IMR-90 (cell line): ENCODE data around the gene CELF6. TPM values are rescaled to one million over a fixed set of nuclear protein-coding genes. Genes with fewer than 3 reads are reported as not detected.

ENCODE experiments used
- ATAC-seq: fragments of 200-7000 bp; cut with Tn5 transposase; 2 replicates; pipeline ENCODE4 v1.9.1; 2020; ENCODE audit warnings: low read depth, mild to moderate bottlenecking, moderate library complexity
- BruUV-seq: library from RNA; stranded (reverse); fragments of 400-500 nt; replicated peaks from 2 replicates; lab custom pipeline; 2021; lab: Mats Ljungman, UMichigan
- CTCF ChIA-PET: fragments of 300-600 bp; formaldehyde crosslinking; extraction: SDS; loops from one replicate; lab custom pipeline; 2021; ENCODE audit warnings: antibody characterized with exemption; lab: Yijun Ruan, JAX
- POLR2A ChIA-PET: fragments of 300-600 bp; sonication (Branson Sonifier 250); formaldehyde crosslinking; loops from one replicate; lab custom pipeline; 2022; ENCODE audit warnings: antibody characterized with exemption; ENCODE audit not compliant: unreplicated experiment; lab: Charles Lee
- DNase-seq: peaks from one replicate; pipeline ENCODE4 v3.0.0; 2013
- H2AFZ ChIP-seq: replicated peaks from 2 replicates; pipeline ENCODE3; 2013; ENCODE audit warnings: low read length, mild to moderate bottlenecking; ENCODE audit not compliant: poor library complexity
- H2AK5ac ChIP-seq: 2 replicates; pipeline ENCODE4 v1.6.1; 2013; ENCODE audit warnings: low read depth, low read length, inconsistent platforms
- H2AK9ac ChIP-seq: replicated peaks from 2 replicates; pipeline ENCODE3; 2013; ENCODE audit warnings: mild to moderate bottlenecking, low read depth, low read length, moderate library complexity; ENCODE audit not compliant: poor library complexity
- H2BK120ac ChIP-seq: 2 replicates; pipeline ENCODE4 v1.6.1; 2013; ENCODE audit warnings: low read depth, low read length, inconsistent platforms
- H2BK15ac ChIP-seq: 3 replicates; pipeline ENCODE4 v1.6.1; 2013; ENCODE audit warnings: low read depth, low read length, inconsistent platforms
- H2BK20ac ChIP-seq: 2 replicates; pipeline ENCODE4 v1.6.1; 2013; ENCODE audit warnings: low read depth, mild to moderate bottlenecking, inconsistent platforms, low read length, moderate library complexity
- H2BK5ac ChIP-seq: 2 replicates; pipeline ENCODE4 v1.6.1; 2013; ENCODE audit warnings: mild to moderate bottlenecking, low read depth, low read length, inconsistent platforms; ENCODE audit not compliant: poor library complexity, severe bottlenecking
- H3K14ac ChIP-seq: replicated peaks from 2 replicates; pipeline ENCODE4 v1.6.1; 2013; ENCODE audit warnings: low read depth, low read length, inconsistent platforms
- H3K18ac ChIP-seq: 2 replicates; pipeline ENCODE4 v1.6.1; 2013; ENCODE audit warnings: low read depth, low read length, control low read depth
- H3K23ac ChIP-seq: 2 replicates; pipeline ENCODE4 v1.6.1; 2013; ENCODE audit warnings: low read depth, low read length, inconsistent platforms
- H3K27ac ChIP-seq: 2 replicates; pipeline ENCODE4 v1.5.1; 2013; ENCODE audit warnings: mild to moderate bottlenecking, control low read depth, low read length; ENCODE audit not compliant: insufficient read depth
- H3K27me3 ChIP-seq: 2 replicates; pipeline ENCODE4 v1.6.1; 2013; ENCODE audit warnings: low read length; ENCODE audit not compliant: control insufficient read depth, insufficient read depth
- H3K36me3 ChIP-seq: 2 replicates; pipeline ENCODE4 v1.6.1; 2013; ENCODE audit warnings: low read length, mixed read lengths; ENCODE audit not compliant: control insufficient read depth, insufficient read depth
- H3K4ac ChIP-seq: 2 replicates; pipeline ENCODE4 v1.6.1; 2013; ENCODE audit warnings: low read depth, low read length, inconsistent platforms
- H3K4me1 ChIP-seq: 2 replicates; pipeline ENCODE4 v1.6.1; 2013; ENCODE audit warnings: low read length, mixed read lengths; ENCODE audit not compliant: control insufficient read depth, insufficient read depth
- H3K4me2 ChIP-seq: 2 replicates; pipeline ENCODE4 v1.6.1; 2013; ENCODE audit warnings: low read depth, mild to moderate bottlenecking, control low read depth, low read length, moderate library complexity
- H3K4me3 ChIP-seq: 2 replicates; pipeline ENCODE4 v1.5.1; 2013; ENCODE audit warnings: low read depth, mild to moderate bottlenecking, control low read depth, low read length, moderate library complexity; ENCODE audit not compliant: insufficient read depth
- H3K56ac ChIP-seq: 2 replicates; pipeline ENCODE4 v1.6.1; 2013; ENCODE audit warnings: low read length, inconsistent platforms; ENCODE audit not compliant: insufficient read depth; ENCODE audit errors: extremely low read depth
- H3K79me1 ChIP-seq, 2 experiments: 2 replicates each; pipeline ENCODE4 v1.6.1; 2013; ENCODE audit warnings: low read length in 2 of 2, inconsistent platforms in 1 of 2, low read depth in 1 of 2
- H3K9ac ChIP-seq: 2 replicates; pipeline ENCODE4 v1.6.1; 2013; ENCODE audit warnings: low read depth, low read length, control low read depth
- H3K9me1 ChIP-seq: 2 replicates; pipeline ENCODE4 v1.6.1; 2013; ENCODE audit warnings: low read length, inconsistent platforms; ENCODE audit not compliant: insufficient read depth
- H3K9me3 ChIP-seq: 2 replicates; pipeline ENCODE4 v1.6.1; 2013; ENCODE audit warnings: low read length; ENCODE audit not compliant: control insufficient read depth, insufficient read depth
- H4K20me1 ChIP-seq: 2 replicates; pipeline ENCODE4 v1.6.1; 2013; ENCODE audit warnings: low read length, inconsistent platforms; ENCODE audit not compliant: insufficient read depth
- H4K5ac ChIP-seq: 2 replicates; pipeline ENCODE4 v1.6.1; 2013; ENCODE audit warnings: mild to moderate bottlenecking, low read depth, low read length, control low read depth
- H4K8ac ChIP-seq, 2 experiments: 2 replicates each; pipeline ENCODE4 v1.6.1; 2013; ENCODE audit warnings: low read depth in 2 of 2, low read length in 2 of 2, control low read depth in 1 of 2, inconsistent platforms in 1 of 2
- H4K91ac ChIP-seq: 2 replicates; pipeline ENCODE4 v1.6.1; 2013; ENCODE audit warnings: low read depth, low read length, inconsistent platforms; ENCODE audit not compliant: insufficient read depth
- CEBPB ChIP-seq: IDR thresholded peaks from 2 replicates; pipeline ENCODE4 v1.6.1; 2012; ENCODE audit warnings: low read depth, low read length, improper control_type of control experiment
- CTCF ChIP-seq: conservative IDR thresholded peaks from 2 replicates; pipeline ENCODE4 v1.5.1; 2012; ENCODE audit warnings: mild to moderate bottlenecking, low read depth, low read length, improper control_type of control experiment
- FOS ChIP-seq: fragments of 150-350 bp; IDR thresholded peaks from 2 replicates; pipeline ENCODE4 v1.6.1; 2016; ENCODE audit warnings: low read depth, low read length
- MAZ ChIP-seq: IDR thresholded peaks from 2 replicates; pipeline ENCODE4 v1.6.1; 2012; ENCODE audit warnings: low read depth, mild to moderate bottlenecking, low read length, improper control_type of control experiment, moderate library complexity, borderline replicate concordance
- NFE2L2 ChIP-seq: fragments of 150-350 bp; IDR thresholded peaks from 2 replicates; pipeline ENCODE4 v1.6.1; 2016; ENCODE audit warnings: low read depth, mild to moderate bottlenecking, low read length
- POLR2A ChIP-seq: IDR thresholded peaks from 2 replicates; pipeline ENCODE4 v1.6.1; 2012; ENCODE audit warnings: mild to moderate bottlenecking, low read depth, low read length
- RAD21 ChIP-seq: IDR thresholded peaks from 2 replicates; pipeline ENCODE4 v1.6.1; 2012; ENCODE audit warnings: low read length, improper control_type of control experiment
- RCOR1 ChIP-seq: IDR thresholded peaks from 2 replicates; pipeline ENCODE4 v1.6.1; 2012; ENCODE audit warnings: mild to moderate bottlenecking, low read length, improper control_type of control experiment; ENCODE audit not compliant: insufficient replicate concordance
- SMC3 ChIP-seq: fragments of 150-350 bp; IDR thresholded peaks from 2 replicates; pipeline ENCODE4 v1.6.1; 2016; ENCODE audit warnings: low read depth, mild to moderate bottlenecking, antibody characterized with exemption, low read length, moderate library complexity
- USF2 ChIP-seq: fragments of 150-350 bp; IDR thresholded peaks from 2 replicates; pipeline ENCODE4 v1.6.1; 2017; ENCODE audit warnings: mild to moderate bottlenecking, antibody characterized with exemption, low read length, low read depth
- WGBS, 2 experiments: methylation state at CpG; one replicate each; pipeline versions ENCODE4 v1.1.5 to v1.1.7; 2013; ENCODE audit warnings: missing lambda C conversion rate in 2 of 2; ENCODE audit not compliant: insufficient read length in 1 of 2; ENCODE audit errors: extremely low coverage in 2 of 2; 5-methylcytosine and 5-hydroxymethylcytosine counted together
- dilution Hi-C: fragments of 300-500 bp; cut with HindIII; formaldehyde crosslinking; loops from one replicate; pipeline ENCODE4 v1.14.3; 2018; ENCODE audit warnings: low sequenced_read_pairs; ENCODE audit not compliant: unreplicated experiment
- in situ Hi-C: fragments of 300-500 bp; cut with MboI; formaldehyde crosslinking; loops from 3 replicates; pipeline ENCODE4 v1.14.3; 2019; ENCODE audit warnings: low sequenced_read_pairs, inconsistent platforms, mixed read lengths
- intact Hi-C: fragments of 100-400 bp; cut with micrococcal nuclease; formaldehyde crosslinking; loops from 2 replicates; pipeline ENCODE4 v1.10.0; 2022
- polyA plus RNA-seq, 3 experiments: library from polyadenylated mRNA; depleted of rRNA; stranded (reverse); fragments of >200 nt; gene quantifications; 2 replicates each; pipeline ENCODE4 v1.2.3, GENCODE V29; 2012; ENCODE audit warnings: low replicate concordance in 1 of 3
- total RNA-seq: library from RNA; depleted of rRNA; stranded (reverse); fragments of >200 nt; gene quantifications from 2 replicates; pipeline ENCODE4 v1.2.3, GENCODE V29; 2012

Gene CELF6
- total and polyA plus RNA-seq, 2 of the 4 experiments (the other 2 are of a cell fraction), result 0.07 TPM; not detected in 1

GRCh38 chr15:72358121-72358520 lies 38.2 kb upstream of the CELF6 start:
- H3K4ac ChIP-seq, result no peak overlapping the region
- H3K4me3 ChIP-seq, result no peak overlapping the region
- POLR2A ChIA-PET, result no interaction called here
- in situ Hi-C loops, result no loop called here
- no peak overlapping the region for H2BK20ac ChIP-seq
- H2AK5ac ChIP-seq, result no peak overlapping the region
- ATAC-seq, result no peak
- H2BK120ac ChIP-seq, result no peak overlapping the region
- dilution Hi-C loops, result no loop called here
- peaks cover 52% of the 10 kb centered on the region for H4K20me1 ChIP-seq
- no peak overlapping the region for H2BK5ac ChIP-seq
- no peak overlapping the region for H2AFZ ChIP-seq
- no peak overlapping the region for H3K23ac ChIP-seq
- no peak overlapping the region for H4K8ac ChIP-seq
- H3K9me3 ChIP-seq, result no peaks in the 10 kb centered on the region
- TF ChIP-seq POLR2A (no peak), RAD21 (no peak), SMC3 (no peak), RCOR1 (no peak), FOS (no peak), CEBPB (no peak), MAZ (no peak), USF2 (no peak), CTCF (no peak), NFE2L2 (no peak)
- no peak overlapping the region for H3K56ac ChIP-seq
- H3K27me3 ChIP-seq, result no peaks in the 10 kb centered on the region
- WGBS, 2 experiments, result no CpG with 5 or more reads among the region's 3 CpGs
- peaks cover 20% of the 10 kb centered on the region for H3K36me3 ChIP-seq
- intact Hi-C loops, result no loop called here
- no peak overlapping the region for H3K27ac ChIP-seq
- no peak overlapping the region for H3K4me2 ChIP-seq
- CTCF ChIA-PET, result no interaction called here
- H2AK9ac ChIP-seq, result no peak overlapping the region
- H2BK15ac ChIP-seq, result no peak overlapping the region
- no peak overlapping the region for H3K18ac ChIP-seq
- no peak for DNase-seq
- no peak overlapping the region for H3K9ac ChIP-seq
- no TSS peak for BruUV-seq
- no peak overlapping the region for H3K14ac ChIP-seq
- H3K4me1 ChIP-seq, result peaks cover 14% of the 10 kb centered on the region
- H4K5ac ChIP-seq, result no peak overlapping the region
- H3K9me1 ChIP-seq, result peaks cover 30% of the 10 kb centered on the region
- H4K91ac ChIP-seq, result no peak overlapping the region
- peaks cover 12 to 57% of the 10 kb centered on the region in 2 experiments for H3K79me1 ChIP-seq
